ENCODE data around the gene CFAP161. TPM values are rescaled to one million over a fixed set of nuclear protein-coding genes. Genes with fewer than 3 reads are reported as not detected.

Gene CFAP161
- total and polyA plus RNA-seq, 4 donors, result 2.4 to 11.2 (median 3.9) TPM

DNA sequence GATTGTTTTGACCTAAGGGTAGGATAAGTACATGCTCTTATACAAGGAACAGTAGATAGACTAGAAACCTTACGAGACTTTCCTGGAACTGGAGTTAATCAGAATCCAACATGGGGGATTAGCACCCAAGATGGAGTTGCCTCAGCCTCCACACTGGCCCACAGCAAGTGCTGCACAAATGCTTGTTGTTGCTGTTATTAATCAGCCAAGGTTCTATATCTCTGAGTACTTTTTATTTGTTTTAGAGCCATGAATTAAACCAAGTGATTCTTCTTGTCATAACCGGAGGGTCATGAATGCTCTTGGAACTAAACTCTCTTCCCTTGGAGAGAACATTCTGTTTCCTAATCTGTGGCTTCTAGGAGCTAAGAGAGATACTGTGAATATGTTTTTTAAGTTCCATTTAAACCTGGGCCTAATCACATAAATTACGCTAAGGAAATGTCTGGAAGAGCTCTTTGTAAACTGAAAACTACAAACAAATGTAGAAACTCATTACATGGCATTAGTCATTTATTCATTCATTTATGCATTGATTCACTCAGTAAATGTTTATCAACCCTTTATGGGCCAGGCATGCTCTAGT is 56.9 kb downstream of the CFAP161 start:
- H3K4me3 ChIP-seq, result no peak overlapping the region
- 87 to 88% methylated on average over 3 of the region's 3 CpGs for WGBS, 2 donors
- peak overlapping the region; percentile 43 to 66 for H3K27ac ChIP-seq (ENCODE audit: low read depth in 1 of 2, low read length in 1 of 2)

DNA sequence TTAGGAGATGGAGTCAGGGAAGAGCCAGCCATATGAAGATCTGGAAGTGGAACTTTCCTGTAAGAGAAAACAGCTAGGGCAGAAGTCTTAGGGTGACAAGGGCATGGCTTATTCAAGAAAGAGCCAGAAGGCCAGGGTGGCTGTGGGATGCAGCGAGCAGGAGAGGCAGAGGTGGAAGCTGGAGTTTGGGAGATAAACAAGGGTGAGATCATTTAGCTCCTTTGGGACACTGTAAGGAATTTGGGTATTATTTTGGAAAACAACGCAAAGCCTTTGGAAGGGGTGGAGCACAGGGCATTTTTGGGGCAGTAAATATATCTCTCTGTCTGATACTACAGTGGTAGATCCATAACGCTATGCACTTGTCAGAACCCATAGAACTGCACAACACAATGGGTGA is 57.6 kb downstream of the CFAP161 start:
- H3K4me1 ChIP-seq (ENCODE audit: control insufficient read depth in 5 of 5, insufficient read depth in 5 of 5, low read length in 5 of 5), result peaks cover 0 to 22% (median 8%) of the 10 kb centered on the region in 5 donors
- no peak overlapping the region for H3K4me3 ChIP-seq
- TF ChIP-seq, protein P1, sequence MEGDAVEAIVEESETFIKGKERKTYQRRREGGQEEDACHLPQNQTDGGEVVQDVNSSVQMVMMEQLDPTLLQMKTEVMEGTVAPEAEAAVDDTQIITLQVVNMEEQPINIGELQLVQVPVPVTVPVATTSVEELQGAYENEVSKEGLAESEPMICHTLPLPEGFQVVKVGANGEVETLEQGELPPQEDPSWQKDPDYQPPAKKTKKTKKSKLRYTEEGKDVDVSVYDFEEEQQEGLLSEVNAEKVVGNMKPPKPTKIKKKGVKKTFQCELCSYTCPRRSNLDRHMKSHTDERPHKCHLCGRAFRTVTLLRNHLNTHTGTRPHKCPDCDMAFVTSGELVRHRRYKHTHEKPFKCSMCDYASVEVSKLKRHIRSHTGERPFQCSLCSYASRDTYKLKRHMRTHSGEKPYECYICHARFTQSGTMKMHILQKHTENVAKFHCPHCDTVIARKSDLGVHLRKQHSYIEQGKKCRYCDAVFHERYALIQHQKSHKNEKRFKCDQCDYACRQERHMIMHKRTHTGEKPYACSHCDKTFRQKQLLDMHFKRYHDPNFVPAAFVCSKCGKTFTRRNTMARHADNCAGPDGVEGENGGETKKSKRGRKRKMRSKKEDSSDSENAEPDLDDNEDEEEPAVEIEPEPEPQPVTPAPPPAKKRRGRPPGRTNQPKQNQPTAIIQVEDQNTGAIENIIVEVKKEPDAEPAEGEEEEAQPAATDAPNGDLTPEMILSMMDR (IDR thresholded peaks at IDR 0.05; ENCODE audit: control extremely low read depth, extremely low read depth), result no peak
- peak overlapping the region in 1 of 2 donors; percentile 54 for H3K27ac ChIP-seq (ENCODE audit: low read depth in 1 of 2, low read length in 1 of 2)
- no peaks in the 10 kb centered on the region for H3K9me3 ChIP-seq (ENCODE audit: control insufficient read depth in 4 of 4, insufficient read depth in 3 of 4, low read length in 3 of 4)
- H3K27me3 ChIP-seq (ENCODE audit: control insufficient read depth in 3 of 3, insufficient read depth in 3 of 3, low read length in 2 of 3), result no peaks in the 10 kb centered on the region
- 92 to 96% methylated on average over 3 of the region's 3 CpGs for WGBS, 2 donors
- no peak for ATAC-seq (ENCODE audit: insufficient read depth, low FRiP score)
- DNase-seq, result no peak
- H3K9ac ChIP-seq (ENCODE audit: insufficient read depth in 1 of 2, low read length in 2 of 2), result no peak overlapping the region
- no peaks in the 10 kb centered on the region for H3K36me3 ChIP-seq (ENCODE audit: control insufficient read depth in 4 of 4, insufficient read depth in 4 of 4, low read length in 4 of 4)

More for the DNA sequence above, 56.9 kb downstream of the CFAP161 start:
- H3K36me3 ChIP-seq (ENCODE audit: control insufficient read depth in 4 of 4, insufficient read depth in 4 of 4, low read length in 4 of 4), result no peaks in the 10 kb centered on the region
- no peak overlapping the region for H3K9ac ChIP-seq (ENCODE audit: insufficient read depth in 1 of 2, low read length in 2 of 2)
- H3K27me3 ChIP-seq (ENCODE audit: control insufficient read depth in 3 of 3, insufficient read depth in 3 of 3, low read length in 2 of 3), result no peaks in the 10 kb centered on the region
- TF ChIP-seq, protein P1 (IDR thresholded peaks at IDR 0.05; ENCODE audit: control extremely low read depth, extremely low read depth), result no peak
- no peak for ATAC-seq (ENCODE audit: insufficient read depth, low FRiP score)
- no peak for DNase-seq
- H3K9me3 ChIP-seq (ENCODE audit: control insufficient read depth in 4 of 4, insufficient read depth in 3 of 4, low read length in 3 of 4), result no peaks in the 10 kb centered on the region
- H3K4me1 ChIP-seq (ENCODE audit: control insufficient read depth in 5 of 5, insufficient read depth in 5 of 5, low read length in 5 of 5), result peaks cover 0 to 22% (median 8%) of the 10 kb centered on the region in 5 donors

DNA sequence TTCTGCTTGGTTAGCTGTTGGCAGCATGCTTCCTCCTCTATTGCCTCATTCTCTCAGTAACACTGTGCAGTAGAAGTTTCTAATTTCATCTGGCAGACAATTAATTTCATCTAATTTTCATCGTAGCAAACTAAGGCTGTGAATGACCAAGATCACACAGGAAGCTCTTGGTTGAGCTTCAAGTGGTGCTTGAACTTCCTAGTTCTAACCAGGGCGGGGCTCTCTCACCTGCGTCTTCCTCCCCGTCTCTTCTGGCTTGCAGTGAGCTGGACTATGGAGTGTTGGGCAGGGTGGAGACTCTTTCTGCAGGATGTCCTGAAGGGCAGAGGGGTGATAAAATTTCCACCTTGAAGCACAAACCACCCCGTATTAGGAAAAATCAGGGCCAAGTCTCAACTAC is 60.7 kb downstream of the CFAP161 start:
- no peaks in the 10 kb centered on the region for H3K36me3 ChIP-seq (ENCODE audit: control insufficient read depth in 4 of 4, insufficient read depth in 4 of 4, low read length in 4 of 4)
- DNase-seq (no peak), ATAC-seq (ENCODE audit: insufficient read depth, low FRiP score) (no peak)
- peaks cover 0 to 17% (median 8%) of the 10 kb centered on the region in 5 donors for H3K4me1 ChIP-seq (ENCODE audit: control insufficient read depth in 5 of 5, insufficient read depth in 5 of 5, low read length in 5 of 5)
- peak overlapping the region in 1 of 2 donors; percentile 20 for H3K27ac ChIP-seq (ENCODE audit: low read depth in 1 of 2, low read length in 1 of 2)
- H3K9ac ChIP-seq (ENCODE audit: insufficient read depth in 1 of 2, low read length in 2 of 2), result no peak overlapping the region
- H3K9me3 ChIP-seq (ENCODE audit: control insufficient read depth in 4 of 4, insufficient read depth in 3 of 4, low read length in 3 of 4), result no peaks in the 10 kb centered on the region
- no peaks in the 10 kb centered on the region for H3K27me3 ChIP-seq (ENCODE audit: control insufficient read depth in 3 of 3, insufficient read depth in 3 of 3, low read length in 2 of 3)
- TF ChIP-seq, protein P1 (IDR thresholded peaks at IDR 0.05; ENCODE audit: control extremely low read depth, extremely low read depth), result no peak
- no peak overlapping the region for H3K4me3 ChIP-seq
- WGBS, 2 donors, result 56 to 82% methylated on average over 5 of the region's 5 CpGs

Measured in lung (tissue), 12 donors.